B cell (primary cell): ENCODE measurements around the gene SH2D3C. TPM values are rescaled to one million over a fixed set of nuclear protein-coding genes. Genes with fewer than 3 reads are reported as not detected.

Source experiments
- ATAC-seq: fragments of 200-7000 bp; cut with Tn5 transposase; one replicate; pipeline ENCODE4 v1.10.0; 2021; ENCODE audit warnings: low read depth, mild to moderate bottlenecking, moderate number of reproducible peaks, moderate library complexity
- CTCF ChIA-PET: fragments of 350-600 bp; sonication (Branson Sonifier 250); formaldehyde crosslinking; loops from one replicate; lab custom pipeline; 2021; ENCODE audit warnings: antibody characterized with exemption, inconsistent platforms; lab: Charles Lee
- POLR2A ChIA-PET: fragments of 350-600 bp; sonication (Branson Sonifier 250); formaldehyde crosslinking; loops from one replicate; lab custom pipeline; 2021; ENCODE audit warnings: antibody characterized with exemption; lab: Charles Lee
- DNase-seq: peaks from one replicate; pipeline ENCODE4 v3.0.0; 2013
- H2AFZ ChIP-seq: 2 replicates; pipeline ENCODE4 v1.6.1; 2012; ENCODE audit warnings: mild to moderate bottlenecking, low read depth, low read length; ENCODE audit not compliant: insufficient read depth, poor library complexity, severe bottlenecking
- H3K27ac ChIP-seq, 2 donors: 1 replicate in 1 of 2; 2 replicates in 1 of 2; pipeline ENCODE4 v1.5.1; 2012 to 2013; ENCODE audit warnings: low read length in 2 of 2, mild to moderate bottlenecking in 2 of 2, moderate library complexity in 1 of 2
- H3K27me3 ChIP-seq, 4 experiments: fragments of 200-600 bp in 1 of 4; sonication (generic) in 1 of 4; replicated peaks in 1 of 4; 1 replicate in 2 of 4; 2 replicates in 2 of 4; pipeline versions ENCODE4 v1.6.1 to v1.7.0; 2013 to 2016; ENCODE audit warnings: low read length in 3 of 4, mild to moderate bottlenecking in 2 of 4, mixed read lengths in 1 of 4, moderate library complexity in 1 of 4; ENCODE audit not compliant: insufficient read depth in 4 of 4, control insufficient read depth in 3 of 4; ENCODE audit errors: control extremely low read depth in 1 of 4
- H3K36me3 ChIP-seq, 2 experiments: replicated peaks in 1 of 2; 1 replicate in 1 of 2; 2 replicates in 1 of 2; pipeline versions ENCODE4 v1.6.1 to v1.7.1; 2013; ENCODE audit warnings: low read length in 1 of 2; ENCODE audit not compliant: insufficient read depth in 2 of 2, control insufficient read depth in 1 of 2; ENCODE audit errors: control extremely low read depth in 1 of 2, extremely low read depth in 1 of 2
- H3K4me1 ChIP-seq, 2 donors: fragments of 200-600 bp in 1 of 2; sonication (generic) in 1 of 2; 1 replicate in 1 of 2; 2 replicates in 1 of 2; pipeline versions ENCODE4 v1.5.1 to v1.6.1; 2013 to 2017; ENCODE audit warnings: low read length in 2 of 2; ENCODE audit not compliant: control insufficient read depth in 2 of 2, insufficient read depth in 2 of 2
- H3K4me2 ChIP-seq: replicated peaks from 2 replicates; pipeline ENCODE3; 2012; ENCODE audit warnings: mild to moderate bottlenecking, low read depth, low read length; ENCODE audit not compliant: poor library complexity, severe bottlenecking
- H3K4me3 ChIP-seq, 5 experiments: fragments of 200-600 bp in 1 of 5; sonication (generic) in 1 of 5; 1 replicate in 3 of 5; 2 replicates in 2 of 5; pipeline versions ENCODE4 v1.5.1 to v1.7.0; 2011 to 2016; ENCODE audit warnings: low read length in 4 of 5, mild to moderate bottlenecking in 4 of 5, low read depth in 2 of 5, control low read depth in 1 of 5, moderate library complexity in 1 of 5; ENCODE audit not compliant: insufficient read depth in 1 of 5; ENCODE audit errors: control extremely low read depth in 1 of 5, extremely low read depth in 1 of 5
- H3K79me2 ChIP-seq: fragments of 200-600 bp; sonication (generic); one replicate; pipeline ENCODE4 v1.6.0; 2016; ENCODE audit warnings: low read length; ENCODE audit not compliant: control insufficient read depth, insufficient read depth
- H3K9ac ChIP-seq: fragments of 200-600 bp; sonication (generic); 2 replicates; pipeline ENCODE4 v1.6.1; 2017; ENCODE audit warnings: mild to moderate bottlenecking, low read length, moderate library complexity
- H3K9me3 ChIP-seq, 3 donors: one replicate each; pipeline versions ENCODE4 v1.6.1 to v1.7.1; 2013; ENCODE audit warnings: low read length in 2 of 3; ENCODE audit not compliant: control insufficient read depth in 2 of 3, insufficient read depth in 1 of 3; ENCODE audit errors: control extremely low read depth in 1 of 3
- H4K20me1 ChIP-seq: 2 replicates; pipeline ENCODE4 v1.6.0; 2012; ENCODE audit warnings: mild to moderate bottlenecking, low read length; ENCODE audit not compliant: insufficient read depth, control insufficient read depth, poor library complexity, severe bottlenecking
- H3K27ac Mint-ChIP-seq: one replicate; pipeline ENCODE4 v1.8.0; 2021; ENCODE audit warnings: mixed read lengths
- H3K27me3 Mint-ChIP-seq: one replicate; pipeline ENCODE4 v1.8.0; 2021; ENCODE audit warnings: mixed read lengths
- H3K4me1 Mint-ChIP-seq: one replicate; pipeline ENCODE4 v1.8.0; 2021; ENCODE audit warnings: mixed read lengths
- H3K4me3 Mint-ChIP-seq: one replicate; pipeline ENCODE4 v1.8.0; 2021; ENCODE audit warnings: mixed read lengths
- H3K9me3 Mint-ChIP-seq: one replicate; pipeline ENCODE4 v1.8.0; 2022; ENCODE audit warnings: mixed read lengths; ENCODE audit not compliant: insufficient read depth
- CTCF ChIP-seq: fragments of 200-600 bp; IDR thresholded peaks from one replicate; pipeline ENCODE4 v1.8.0; 2022; ENCODE audit warnings: antibody characterized with exemption, mild to moderate bottlenecking
- EZH2 ChIP-seq: IDR thresholded peaks from 2 replicates; pipeline ENCODE4 v1.6.1; 2012; ENCODE audit warnings: borderline replicate concordance, low read depth, mild to moderate bottlenecking, moderate library complexity, low read length; ENCODE audit not compliant: insufficient read depth, poor library complexity, severe bottlenecking
- WGBS: methylation state at CpG from one replicate; pipeline ENCODE4 v1.1.5; 2013; ENCODE audit warnings: missing lambda C conversion rate; ENCODE audit not compliant: insufficient coverage; 5-methylcytosine and 5-hydroxymethylcytosine counted together
- intact Hi-C: fragments of 100-400 bp; cut with micrococcal nuclease; formaldehyde crosslinking; loops from one replicate; pipeline ENCODE4 v1.10.0; 2022
- polyA plus RNA-seq: library from polyadenylated mRNA; depleted of rRNA; stranded (reverse); fragments of >200 nt; gene quantifications from 2 replicates; pipeline ENCODE4 v1.2.3, GENCODE V29; 2012
- total RNA-seq, 2 donors: library from RNA; stranded (reverse); fragments of 120-200 nt in 1 of 2; gene quantifications; 1 replicate in 1 of 2; 2 replicates in 1 of 2; pipeline versions ENCODE4 v1.2.3 to v1.2.4, GENCODE V29; 2013 to 2022

SH2D3C gene
- total and polyA plus RNA-seq, 2 donors (not counting 1 experiment from before 2014, with no cell fraction given): 66.3 to 85.5 TPM

- no peaks in the 10 kb centered on the region for H3K27me3 ChIP-seq
- H3K9me3 Mint-ChIP-seq: no peaks in the 10 kb centered on the region
- no peak overlapping the region for H3K9ac ChIP-seq
- no peak overlapping the region for H3K27ac ChIP-seq
- H3K4me3 Mint-ChIP-seq: no peak overlapping the region
- H3K36me3 ChIP-seq: peaks cover 0 to 76% of the 10 kb centered on the region in 2 experiments
- H3K4me1 Mint-ChIP-seq: no peaks in the 10 kb centered on the region
- ChIA-PET POLR2A (no interaction called here), CTCF (interaction anchor here (0.7 kb wide), 1 partner anchor 23 kb away, joined by 3 read pairs; no protein-coding TSS in a partner anchor)
- no peaks in the 10 kb centered on the region for H3K27me3 Mint-ChIP-seq
- WGBS: 97% methylated on average over 37 of the region's 38 CpGs
- H2AFZ ChIP-seq: no peak overlapping the region
- peaks cover 38% of the 10 kb centered on the region for H4K20me1 ChIP-seq
- TF ChIP-seq CTCF (no peak), EZH2 (no peak)
- peaks cover under 1% of the 10 kb centered on the region for H3K79me2 ChIP-seq
- DNase-seq: no peak
- no peak overlapping the region for H3K4me3 ChIP-seq
- ATAC-seq: no peak
- H3K4me2 ChIP-seq: no peak overlapping the region
- intact Hi-C loops: no loop called here
- no peaks in the 10 kb centered on the region for H3K9me3 ChIP-seq
- no peaks in the 10 kb centered on the region for H3K4me1 ChIP-seq
- H3K27ac Mint-ChIP-seq: peak overlapping the region; percentile 63
Measured at GRCh38 chr9:127741831-127742434, 36.5 kb downstream of the SH2D3C start.

- TF ChIP-seq CTCF (no peak), EZH2 (no peak)
- DNase-seq: no peak
- H3K27ac Mint-ChIP-seq: no peak overlapping the region
- Histone ChIP-seq H4K20me1 (peaks cover 22% of the 10 kb centered on the region), H3K79me2 (peaks cover 5% of the 10 kb centered on the region), H2AFZ (no peak overlapping the region), H3K4me2 (no peak overlapping the region), H3K9me3 (no peaks in the 10 kb centered on the region), H3K4me3 (no peak overlapping the region), H3K36me3 (peaks cover 0 to 61% of the 10 kb centered on the region in 2 experiments), H3K4me1 (peaks cover 5 to 7% of the 10 kb centered on the region in 2 donors), H3K27ac (no peak overlapping the region), H3K9ac (no peak overlapping the region), H3K27me3 (no peaks in the 10 kb centered on the region)
- H3K27me3 Mint-ChIP-seq: no peaks in the 10 kb centered on the region
- no peak for ATAC-seq
- ChIA-PET CTCF (interaction anchor here (0.7 to 1.8 kb wide), 4 partner anchors 45 to 183 kb away, joined by 3 to 6 read pairs (median 5); partner anchors contain the start of gene CDK9), POLR2A (interaction anchor here (0.6 kb wide), 1 partner anchor 38 kb away, joined by 3 read pairs; no protein-coding TSS in a partner anchor)
- intact Hi-C loops: no loop called here
- WGBS: 97% methylated on average over 19 of the region's 19 CpGs
- H3K4me3 Mint-ChIP-seq: no peak overlapping the region
- H3K4me1 Mint-ChIP-seq: peaks cover 5% of the 10 kb centered on the region
- no peaks in the 10 kb centered on the region for H3K9me3 Mint-ChIP-seq
Measured at GRCh38 chr9:127739614-127740330, 38.7 kb downstream of the SH2D3C start.
